SHP77 (cell line): Measurements from ENCODE around the gene UBN2.
"Not testable (repeated sequence)": the region's sequence is repeated elsewhere in the genome, so short reads cannot be mapped to it uniquely, and the experiment has no call there.

ENCODE experiments used
- DNase-seq, 2 experiments: peaks; one replicate each; lab custom pipeline; 2025; lab: John Stamatoyannopoulos, UW

UBN2 gene

GRCh38 chr7:139294951-139295575 lies 64.0 kb downstream of the UBN2 start:
- no peak for DNase-seq

GRCh38 chr7:139297795-139298194 lies 66.8 kb downstream of the UBN2 start:
- no peak for DNase-seq

- no peak for DNase-seq
These were observed 68.3 kb downstream of the UBN2 start for GRCh38 chr7:139299296-139299695.

GRCh38 chr7:139300390-139300789 lies 69.4 kb downstream of the UBN2 start:
- no peak for DNase-seq

GRCh38 chr7:139304517-139304916 lies 73.5 kb downstream of the UBN2 start:
- DNase-seq: no peak

- no peak for DNase-seq
These were observed 87.0 kb downstream of the UBN2 start for GRCh38 chr7:139317939-139318505.

GRCh38 chr7:139321071-139321745 lies 90.2 kb downstream of the UBN2 start:
- peak in 1 of 2 experiments; percentile 1 for DNase-seq

- DNase-seq: not testable (repeated sequence)
These were observed 93.7 kb downstream of the UBN2 start for GRCh38 chr7:139324709-139325108.

GRCh38 chr7:139328375-139328774 lies 97.3 kb downstream of the UBN2 start:
- no peak for DNase-seq

- no peak for DNase-seq
These were observed 98.1 kb downstream of the UBN2 start for GRCh38 chr7:139329119-139329518.

GRCh38 chr7:139330333-139331030 lies 99.4 kb downstream of the UBN2 start:
- DNase-seq: no peak

GRCh38 chr7:139332697-139333359 lies 101.8 kb downstream of the UBN2 start:
- DNase-seq: no peak

- not testable (repeated sequence) for DNase-seq
These were observed 102.4 kb downstream of the UBN2 start for GRCh38 chr7:139333443-139333842.

GRCh38 chr7:139334399-139335150 lies 103.5 kb downstream of the UBN2 start:
- DNase-seq: no peak

- DNase-seq: no peak
These were observed 108.0 kb downstream of the UBN2 start for GRCh38 chr7:139339025-139339424.

- no peak for DNase-seq
These were observed 108.6 kb downstream of the UBN2 start for GRCh38 chr7:139339698-139340036.

- DNase-seq: peak; percentile 99 to 100
These were observed 109.2 kb downstream of the UBN2 start for GRCh38 chr7:139340037-139340807.

GRCh38 chr7:139340808-139341057 lies 109.7 kb downstream of the UBN2 start:
- no peak for DNase-seq

GRCh38 chr7:139341058-139341775 lies 110.2 kb downstream of the UBN2 start, which contains the start of gene FMC1:
Gene FMC1, plus strand, starts transcription at chr7:139341337. Its CDS starts 48 bp downstream, at chr7:139341385.
- peak; percentile 87 to 92 for DNase-seq

- DNase-seq: no peak
These were observed 110.8 kb downstream of the UBN2 start for GRCh38 chr7:139341776-139342226.
